Measurements from ENCODE around the gene TIMM10. TPM values are rescaled to one million over a fixed set of nuclear protein-coding genes. Genes with fewer than 3 reads are reported as not detected.

Gene TIMM10, protein sequence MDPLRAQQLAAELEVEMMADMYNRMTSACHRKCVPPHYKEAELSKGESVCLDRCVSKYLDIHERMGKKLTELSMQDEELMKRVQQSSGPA
- 100 to 1,000 TPM; 131 to 136 TPM for total RNA-seq

DNA sequence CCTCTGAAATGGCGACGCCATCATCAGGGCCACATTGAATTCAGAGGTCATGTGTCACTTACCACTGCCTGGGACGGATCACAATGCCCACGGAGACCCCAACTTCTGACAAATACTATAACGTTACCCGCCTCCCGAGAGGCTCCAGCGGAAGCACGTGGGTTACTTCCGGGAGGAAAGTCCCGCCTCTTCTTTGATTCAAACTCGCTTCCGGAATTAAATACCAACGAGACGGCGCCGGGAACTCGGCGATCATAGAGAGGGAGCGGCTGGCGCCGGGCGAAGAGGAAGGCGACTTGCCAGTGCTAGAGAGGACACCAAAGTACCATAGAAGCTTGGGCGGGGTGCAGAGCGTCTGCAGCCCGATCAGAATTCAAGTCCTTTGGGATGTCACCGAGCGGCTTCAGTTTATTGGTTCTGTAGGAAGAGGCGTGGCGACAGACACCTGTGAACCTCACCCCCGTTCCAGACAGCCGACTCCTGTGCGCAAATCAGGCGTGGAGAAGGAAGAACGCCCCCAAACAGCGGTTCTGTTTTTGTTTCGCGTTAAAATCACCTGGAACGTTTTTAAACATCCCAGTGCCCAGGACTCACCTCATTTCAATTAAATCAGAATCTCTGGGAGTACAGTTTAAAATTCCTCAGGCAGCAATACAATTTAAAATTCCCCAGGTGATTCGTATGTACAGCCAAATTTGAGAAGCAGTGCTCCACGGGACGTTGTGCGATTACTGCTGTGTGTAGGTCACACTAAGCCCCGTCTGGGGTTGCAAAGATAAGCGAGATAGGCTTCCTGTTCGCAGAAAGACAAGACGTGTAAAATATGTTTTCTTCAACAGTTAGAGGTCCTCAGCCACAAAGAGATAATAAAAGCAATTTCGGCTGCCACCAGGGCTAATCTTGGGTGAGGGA lies at the start of gene TIMM10:
TSS of gene TIMM10 (minus strand) at position 159 of the 912 bp plus-strand sequence. CDS start 565 bp downstream, outside the sequence.
- H3K27me3 Mint-ChIP-seq (ENCODE audit: low read depth), result no peaks in the 10 kb centered on the region
- H3K4me1 Mint-ChIP-seq (ENCODE audit: low read depth), result peaks cover 38% of the 10 kb centered on the region
- H3K27ac Mint-ChIP-seq, result peak within 1 kb of the TSS; percentile 87
- no peaks in the 10 kb centered on the region for H3K9me3 Mint-ChIP-seq
- peaks cover 19% of the 10 kb centered on the region for H3K36me3 Mint-ChIP-seq (ENCODE audit: low read depth)
- intact Hi-C loops (cut with micrococcal nuclease), result loop anchor here (1.0 to 2.0 kb wide), 13 partner anchors 17 to 1047 kb away; partner anchors contain the start of genes CLP1, MED19, SELENOH and SSRP1
- H3K4me3 Mint-ChIP-seq, result peak within 1 kb of the TSS; percentile 90
- CTCF ChIA-PET, result interaction anchor here (0.8 to 8.9 kb wide), 7 partner anchors 15 to 185 kb away, joined by 3 to 270 read pairs (median 4); partner anchors contain the start of genes RTN4RL2 and SLC43A1
- peak; percentile 97 for DNase-seq

DNA sequence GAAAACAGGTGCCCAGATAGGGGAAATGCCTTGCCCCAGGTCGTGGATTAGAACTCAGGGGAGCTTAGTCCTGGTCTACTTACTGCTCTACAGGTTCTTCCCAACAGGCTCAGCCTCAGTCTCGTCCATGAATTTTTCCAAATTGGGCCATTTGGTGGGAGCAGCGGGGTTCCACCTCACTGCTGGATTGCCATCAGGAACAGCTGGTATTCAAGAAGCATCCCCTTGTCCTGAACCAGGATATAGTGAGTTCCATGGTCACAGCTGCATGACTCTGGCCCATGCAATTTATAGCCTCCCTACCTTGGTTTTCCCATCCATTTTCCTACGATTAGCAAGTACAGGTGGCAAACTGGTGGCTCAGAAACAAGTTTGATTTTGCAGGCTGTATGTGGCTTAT lies 43.5 kb upstream of the TIMM10 start:
- peaks cover 4% of the 10 kb centered on the region for H3K27me3 Mint-ChIP-seq (ENCODE audit: low read depth)
- intact Hi-C loops (cut with micrococcal nuclease), result no loop called here
- DNase-seq, result no peak

DNA sequence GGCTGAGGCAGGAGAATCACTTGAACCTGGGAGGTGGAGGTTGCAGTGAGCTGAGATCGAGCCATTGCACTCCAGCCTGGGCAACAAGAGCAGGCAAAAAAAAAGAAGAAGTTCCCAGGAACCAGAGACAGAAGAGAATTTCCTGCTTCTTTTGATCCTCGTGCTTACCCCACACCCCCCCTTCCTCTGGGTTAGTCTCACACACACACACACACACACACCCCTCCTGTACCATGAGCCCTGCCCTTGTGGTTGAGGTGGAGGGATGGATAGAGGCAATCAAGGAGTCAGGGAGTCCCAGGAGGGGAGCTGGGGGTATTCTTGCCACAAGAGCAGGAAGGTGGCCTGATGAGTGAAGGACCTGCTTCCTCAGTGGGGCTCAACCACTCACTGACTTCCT lies 41.1 kb upstream of the TIMM10 start:
- H3K9me3 Mint-ChIP-seq, result no peaks in the 10 kb centered on the region
- H3K36me3 Mint-ChIP-seq (ENCODE audit: low read depth), result peaks cover 4% of the 10 kb centered on the region
- no peak overlapping the region for H3K27ac Mint-ChIP-seq
- H3K4me1 Mint-ChIP-seq (ENCODE audit: low read depth), result peaks cover 11% of the 10 kb centered on the region
- CTCF ChIA-PET, result interaction anchor here (1.2 to 9.5 kb wide), 2 partner anchors 69 to 229 kb away, joined by 4 to 258 read pairs; no protein-coding TSS in a partner anchor
- peaks cover 4% of the 10 kb centered on the region for H3K27me3 Mint-ChIP-seq (ENCODE audit: low read depth)
- no peak overlapping the region for H3K4me3 Mint-ChIP-seq
- intact Hi-C loops (cut with micrococcal nuclease), result no loop called here
- no peak for DNase-seq

More for the DNA sequence above, 43.5 kb upstream of the TIMM10 start:
- H3K4me1 Mint-ChIP-seq (ENCODE audit: low read depth), result peaks cover 6% of the 10 kb centered on the region
- CTCF ChIA-PET, result interaction anchor here (9.5 kb wide), 1 partner anchor 67 kb away, joined by 258 read pairs; no protein-coding TSS in a partner anchor
- H3K36me3 Mint-ChIP-seq (ENCODE audit: low read depth), result no peaks in the 10 kb centered on the region
- H3K27ac Mint-ChIP-seq, result no peak overlapping the region
- no peak overlapping the region for H3K4me3 Mint-ChIP-seq
- no peaks in the 10 kb centered on the region for H3K9me3 Mint-ChIP-seq

DNA sequence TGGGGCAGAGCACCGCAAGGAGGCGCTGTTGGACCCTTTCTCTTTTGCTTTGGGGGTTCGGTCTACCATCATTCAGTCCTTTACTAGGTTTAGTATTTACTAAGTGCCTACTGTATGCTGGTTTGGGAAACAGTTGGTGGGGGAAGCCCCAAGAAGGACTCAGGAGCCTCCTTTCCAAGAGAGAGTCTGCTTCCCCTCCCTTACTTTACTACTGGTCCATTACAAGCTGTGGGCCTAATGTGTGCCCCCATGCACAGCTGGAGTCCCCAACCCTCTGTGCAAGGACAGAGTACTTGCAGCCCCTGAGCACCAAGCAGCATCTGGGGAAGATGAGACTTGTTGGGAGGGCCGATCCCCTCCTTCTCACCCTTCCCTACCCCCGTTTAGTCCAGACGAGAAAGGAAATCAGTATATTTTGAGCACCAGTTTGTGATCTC lies 37.8 kb upstream of the TIMM10 start:
- peaks cover 34% of the 10 kb centered on the region for H3K4me1 Mint-ChIP-seq (ENCODE audit: low read depth)

DNA sequence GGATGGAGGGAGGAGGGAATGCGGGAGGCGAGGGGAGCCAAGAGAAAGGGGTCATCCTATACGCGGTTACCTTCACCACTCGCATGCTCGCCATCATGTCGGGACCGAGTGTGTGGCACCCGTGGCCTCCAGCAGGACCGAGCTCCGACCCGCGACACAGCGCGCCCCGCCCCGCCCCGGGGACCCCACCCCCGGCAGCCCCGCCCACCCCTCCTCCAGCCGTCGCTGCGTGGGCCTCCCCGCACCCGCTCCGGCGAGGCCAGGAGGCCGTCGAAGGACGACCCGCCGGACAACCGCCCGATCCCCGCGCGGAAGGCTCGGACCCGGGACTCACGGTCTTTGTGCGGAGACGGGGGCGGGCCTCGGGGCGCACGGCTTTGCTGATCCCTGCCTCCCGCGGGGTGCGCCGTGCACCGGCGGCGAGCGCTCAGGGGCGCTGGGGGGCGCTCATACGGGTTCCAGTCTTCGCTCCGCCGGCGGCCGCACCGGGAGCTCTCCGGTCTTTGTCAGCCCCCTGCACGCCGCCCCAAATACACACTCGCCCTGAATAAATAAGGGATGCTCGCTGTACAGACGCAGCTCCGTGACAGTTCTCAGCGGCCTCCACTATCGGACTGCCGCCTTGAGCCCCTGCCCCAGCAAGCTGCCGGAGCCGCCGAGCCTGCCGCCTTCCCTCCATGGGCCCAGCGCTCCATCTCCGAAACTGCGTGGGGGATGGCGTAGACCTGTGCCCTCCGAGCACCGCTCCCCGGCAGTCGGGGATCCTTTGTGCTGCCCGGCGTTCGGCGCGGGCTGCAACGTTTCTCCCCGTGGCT lies 37.2 kb upstream of the TIMM10 start, which contains the start of gene UBE2L6:
TSS of gene UBE2L6 (minus strand) at position 158 of the 815 bp plus-strand sequence. CDS start at position 97, 61 bp downstream.
- H3K27me3 Mint-ChIP-seq (ENCODE audit: low read depth), result no peaks in the 10 kb centered on the region
- peaks cover 16% of the 10 kb centered on the region for H3K36me3 Mint-ChIP-seq (ENCODE audit: low read depth)
- peak within 1 kb of the TSS; percentile 96 for H3K27ac Mint-ChIP-seq
- intact Hi-C loops (cut with micrococcal nuclease), result loop anchor here (1.0 to 5.0 kb wide), 10 partner anchors 74 to 1575 kb away; partner anchors contain the start of genes FAM111A, SSRP1 and ZFP91
- H3K9me3 Mint-ChIP-seq, result no peaks in the 10 kb centered on the region
- H3K4me1 Mint-ChIP-seq (ENCODE audit: low read depth), result peaks cover 39% of the 10 kb centered on the region
- CTCF ChIA-PET, result interaction anchor here (0.7 to 9.5 kb wide), 30 partner anchors 8 to 233 kb away, joined by 3 to 258 read pairs (median 4); partner anchors contain the start of gene YPEL4
- DNase-seq, result peak; percentile 66
- peak within 1 kb of the TSS; percentile 97 for H3K4me3 Mint-ChIP-seq

More for the DNA sequence above, 37.8 kb upstream of the TIMM10 start:
- peak overlapping the region; percentile 93 for H3K27ac Mint-ChIP-seq
- intact Hi-C loops (cut with micrococcal nuclease), result loop anchor here (1.0 to 5.0 kb wide), 5 partner anchors 73 to 1574 kb away; partner anchors contain the start of gene FAM111A
- peak; percentile 93 for DNase-seq
- H3K27me3 Mint-ChIP-seq (ENCODE audit: low read depth), result no peaks in the 10 kb centered on the region
- no peaks in the 10 kb centered on the region for H3K9me3 Mint-ChIP-seq
- H3K36me3 Mint-ChIP-seq (ENCODE audit: low read depth), result peaks cover 14% of the 10 kb centered on the region
- CTCF ChIA-PET, result interaction anchor here (0.7 to 9.5 kb wide), 27 partner anchors 9 to 233 kb away, joined by 3 to 258 read pairs (median 4); partner anchors contain the start of gene YPEL4
- peak overlapping the region; percentile 97 for H3K4me3 Mint-ChIP-seq

DNA sequence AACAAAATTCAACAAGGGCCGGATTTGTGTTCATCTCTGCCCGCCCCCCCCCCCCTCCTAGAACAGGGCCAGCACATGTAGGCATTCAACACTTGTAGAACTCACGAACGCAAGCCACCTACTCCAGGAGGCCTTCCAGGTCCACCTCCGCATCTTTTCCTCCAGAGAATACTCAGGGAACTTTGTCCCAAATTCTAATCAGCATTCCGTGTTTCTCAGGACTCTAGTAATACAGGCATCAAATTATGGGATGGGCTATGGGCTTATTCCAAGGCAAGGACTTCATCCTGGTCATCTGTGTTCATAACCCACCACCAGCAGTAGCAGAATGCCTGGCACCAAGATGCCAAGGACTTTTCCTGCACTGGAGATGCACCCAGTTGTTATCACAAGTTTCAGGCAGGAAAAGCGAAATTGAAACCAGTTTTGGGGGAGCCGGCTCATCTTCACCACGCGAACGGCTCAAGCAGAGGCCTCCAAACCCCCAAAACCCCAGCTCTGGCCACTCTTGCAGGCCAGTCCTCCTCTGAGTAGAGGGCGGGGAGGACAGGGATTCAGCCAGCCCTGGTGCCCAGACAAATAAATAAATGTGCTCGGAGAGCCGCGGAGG lies 36.5 kb upstream of the TIMM10 start:
- H3K4me1 Mint-ChIP-seq (ENCODE audit: low read depth), result peaks cover 44% of the 10 kb centered on the region
- no peaks in the 10 kb centered on the region for H3K9me3 Mint-ChIP-seq
- H3K27ac Mint-ChIP-seq, result peak overlapping the region; percentile 96
- no peaks in the 10 kb centered on the region for H3K27me3 Mint-ChIP-seq (ENCODE audit: low read depth)
- peak; percentile 30 for DNase-seq
- H3K36me3 Mint-ChIP-seq (ENCODE audit: low read depth), result peaks cover 17% of the 10 kb centered on the region
- CTCF ChIA-PET, result interaction anchor here (0.7 to 9.5 kb wide), 19 partner anchors 12 to 234 kb away, joined by 3 to 258 read pairs (median 4); partner anchors contain the start of gene YPEL4
- H3K4me3 Mint-ChIP-seq, result peak overlapping the region; percentile 97
- intact Hi-C loops (cut with micrococcal nuclease), result loop anchor here (1.0 to 5.0 kb wide), 11 partner anchors 37 to 1575 kb away; partner anchors contain the start of genes FAM111A, MED19, SELENOH and SSRP1

DNA sequence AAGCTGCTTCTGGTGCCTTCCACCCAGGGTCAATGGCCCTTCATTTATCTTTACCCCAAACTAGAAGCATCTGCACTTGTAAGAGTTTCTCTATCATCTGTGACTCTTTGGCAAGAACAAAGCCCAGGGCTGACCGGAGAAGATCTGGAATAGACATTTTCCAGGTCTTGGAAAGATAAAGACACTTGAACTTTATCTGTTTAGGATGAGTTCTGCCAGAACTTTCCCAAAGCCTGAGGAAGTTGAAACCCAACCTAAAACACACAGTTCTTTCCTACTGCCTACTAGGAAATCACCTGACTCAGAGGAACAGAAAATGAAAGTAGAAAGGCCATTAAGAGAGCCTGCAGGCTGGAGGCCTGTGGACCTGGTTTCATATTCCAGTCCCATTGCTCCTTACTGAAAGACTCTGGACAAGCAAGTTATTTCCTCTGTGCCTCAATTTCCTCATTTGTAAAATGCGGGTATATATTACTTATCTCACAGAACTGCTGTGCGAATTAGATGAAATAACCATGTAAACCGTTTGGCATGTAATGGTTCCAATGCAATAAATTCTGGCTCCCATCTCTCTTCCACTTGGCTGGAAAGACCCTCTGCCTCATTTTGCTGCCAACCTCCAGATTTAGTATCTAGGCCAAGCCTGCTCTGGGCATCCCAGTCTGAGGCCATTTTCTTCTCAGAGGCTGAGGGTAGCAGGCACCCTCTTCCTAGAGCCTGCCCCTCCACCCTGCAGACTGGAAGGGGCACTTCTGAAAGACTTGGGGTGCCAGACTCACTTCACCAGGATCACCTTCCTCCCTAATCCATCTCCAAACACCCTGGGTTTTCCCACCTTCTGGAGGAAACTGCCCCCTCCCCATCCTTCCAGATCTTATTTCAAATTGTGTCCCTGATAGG lies 35.7 kb upstream of the TIMM10 start:
- H3K4me3 Mint-ChIP-seq, result peak overlapping the region; percentile 97
- DNase-seq, result peak; percentile 41
- CTCF ChIA-PET, result interaction anchor here (1.0 to 9.5 kb wide), 5 partner anchors 72 to 108 kb away, joined by 3 to 258 read pairs (median 4); no protein-coding TSS in a partner anchor
- no peaks in the 10 kb centered on the region for H3K27me3 Mint-ChIP-seq (ENCODE audit: low read depth)
- H3K4me1 Mint-ChIP-seq (ENCODE audit: low read depth), result peaks cover 44% of the 10 kb centered on the region
- peak overlapping the region; percentile 96 for H3K27ac Mint-ChIP-seq
- H3K36me3 Mint-ChIP-seq (ENCODE audit: low read depth), result peaks cover 19% of the 10 kb centered on the region
- no peaks in the 10 kb centered on the region for H3K9me3 Mint-ChIP-seq
- intact Hi-C loops (cut with micrococcal nuclease), result loop anchor here (1.0 to 5.0 kb wide), 11 partner anchors 36 to 1576 kb away; partner anchors contain the start of genes FAM111A, MED19, SELENOH and SSRP1

DNA sequence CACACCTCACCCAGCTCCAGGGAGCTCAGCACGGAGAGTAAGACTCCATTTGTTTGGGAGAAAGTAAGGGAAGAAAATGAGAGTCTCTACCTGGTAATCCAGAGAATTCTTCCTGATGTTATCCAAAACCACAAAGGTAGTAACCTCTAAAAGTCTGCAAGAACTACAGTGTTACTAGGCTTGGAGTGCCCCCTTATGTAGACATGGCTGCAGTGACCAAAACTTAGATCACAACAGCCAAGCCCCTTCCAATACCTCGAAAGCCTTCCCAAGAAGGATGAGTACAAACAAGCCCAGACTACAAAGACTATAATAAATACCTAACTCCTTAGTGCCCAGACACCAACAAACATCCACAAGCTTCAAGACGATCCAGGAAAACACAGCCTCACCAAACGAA lies 32.0 kb upstream of the TIMM10 start:
- intact Hi-C loops (cut with micrococcal nuclease), result no loop called here

DNA sequence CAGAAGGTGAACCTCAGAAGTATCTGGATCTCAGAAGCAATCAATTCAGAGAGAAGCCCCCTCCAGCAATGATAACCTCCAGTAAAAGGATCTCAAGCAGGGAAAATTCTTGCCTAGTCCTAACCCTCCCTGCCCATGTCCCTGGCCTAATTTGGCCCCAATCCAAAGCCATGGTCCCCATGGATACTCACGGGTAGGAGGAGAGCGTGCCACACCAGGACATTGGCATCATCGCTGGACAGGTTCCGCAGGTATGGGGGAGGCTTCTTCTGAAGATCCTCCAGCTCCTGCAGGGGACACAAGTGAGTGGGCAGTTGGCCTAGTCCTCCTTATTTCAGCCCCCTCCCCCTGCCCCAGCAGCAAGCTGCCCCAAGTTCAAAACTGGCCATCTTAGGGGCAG lies 29.6 kb upstream of the TIMM10 start:
- intact Hi-C loops (cut with micrococcal nuclease), result no loop called here
- Mint-ChIP-seq H3K4me1 (ENCODE audit: low read depth) (peaks cover 36% of the 10 kb centered on the region), H3K27me3 (ENCODE audit: low read depth) (no peaks in the 10 kb centered on the region), H3K4me3 (no peak overlapping the region), H3K9me3 (no peaks in the 10 kb centered on the region), H3K36me3 (ENCODE audit: low read depth) (peaks cover 25% of the 10 kb centered on the region), H3K27ac (no peak overlapping the region)
- CTCF ChIA-PET, result interaction anchor here (1.9 kb wide), 1 partner anchor 8 kb away, joined by 6 read pairs; the partner anchor contains the start of gene UBE2L6
- DNase-seq, result no peak

More for the DNA sequence above, 32.0 kb upstream of the TIMM10 start:
- Mint-ChIP-seq H3K27me3 (ENCODE audit: low read depth) (no peaks in the 10 kb centered on the region), H3K4me1 (ENCODE audit: low read depth) (peaks cover 43% of the 10 kb centered on the region), H3K27ac (peak overlapping the region; percentile 54), H3K9me3 (no peaks in the 10 kb centered on the region), H3K36me3 (ENCODE audit: low read depth) (peaks cover 23% of the 10 kb centered on the region), H3K4me3 (no peak overlapping the region)
- DNase-seq, result no peak
- CTCF ChIA-PET, result interaction anchor here (0.6 to 1.2 kb wide), 5 partner anchors 78 to 237 kb away, joined by 3 to 6 read pairs (median 3); no protein-coding TSS in a partner anchor

DNA sequence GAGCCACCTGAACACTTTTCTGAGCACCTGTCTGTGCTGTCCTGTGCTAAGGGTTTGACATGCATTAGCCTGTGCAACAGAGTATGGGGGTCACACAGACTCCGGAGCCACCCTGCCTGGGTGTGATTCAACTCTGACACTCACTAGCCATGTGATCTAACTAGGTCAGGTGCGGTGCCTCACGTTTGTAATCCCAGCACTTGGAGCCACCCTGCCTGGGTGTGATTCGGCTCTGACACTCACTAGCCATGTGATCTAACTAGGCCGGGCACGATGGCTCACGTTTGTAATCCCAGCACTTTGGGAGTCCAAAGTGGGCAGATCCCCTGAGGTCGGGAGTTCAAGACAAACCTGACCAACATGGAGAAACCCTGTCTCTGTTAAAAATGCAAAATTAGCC lies 25.5 kb upstream of the TIMM10 start:
- Mint-ChIP-seq H3K27ac (no peak overlapping the region), H3K4me1 (ENCODE audit: low read depth) (peaks cover 2% of the 10 kb centered on the region), H3K9me3 (no peaks in the 10 kb centered on the region), H3K27me3 (ENCODE audit: low read depth) (no peaks in the 10 kb centered on the region), H3K36me3 (ENCODE audit: low read depth) (peaks cover 44% of the 10 kb centered on the region), H3K4me3 (no peak overlapping the region)
- intact Hi-C loops (cut with micrococcal nuclease), result no loop called here
- CTCF ChIA-PET, result interaction anchor here (0.6 to 1.9 kb wide), 3 partner anchors 17 to 98 kb away, joined by 3 to 4 read pairs (median 3); no protein-coding TSS in a partner anchor
- no peak for DNase-seq
